KOPT-K1 (cell line): ENCODE measurements around the gene GAS2L2.
A peak's percentile ranks its signal among the peaks of the same experiment; 100 is the strongest.
"Not testable (repeated sequence)": the region's sequence is repeated elsewhere in the genome, so short reads cannot be mapped to it uniquely, and the experiment has no call there.

ENCODE experiments used
- H3K27ac ChIP-seq: fragments of 200-600 bp; sonication (generic); 2 replicates; pipeline ENCODE4 v1.5.1; 2016; ENCODE audit warnings: antibody characterized with exemption, mild to moderate bottlenecking, low read depth, low read length; ENCODE audit not compliant: poor library complexity, severe bottlenecking
- H3K36me3 ChIP-seq: fragments of 200-600 bp; sonication (generic); 2 replicates; pipeline ENCODE4 v1.5.1; 2017; ENCODE audit warnings: antibody characterized with exemption, mild to moderate bottlenecking, low read length, moderate library complexity; ENCODE audit not compliant: insufficient read depth
- H3K9me3 ChIP-seq: fragments of 200-600 bp; sonication (generic); 2 replicates; pipeline ENCODE4 v1.5.1; 2017; ENCODE audit warnings: antibody characterized with exemption, low read length, mild to moderate bottlenecking; ENCODE audit not compliant: insufficient read depth, poor library complexity, severe bottlenecking

Gene GAS2L2

GRCh38 chr17:35763767-35764122, 10.7 kb upstream of the GAS2L2 start:
- peak overlapping the region; percentile 48 for H3K27ac ChIP-seq
- no peaks in the 10 kb centered on the region for H3K9me3 ChIP-seq
- no peaks in the 10 kb centered on the region for H3K36me3 ChIP-seq

- Histone ChIP-seq H3K27ac (no peak overlapping the region), H3K9me3 (no peaks in the 10 kb centered on the region), H3K36me3 (no peaks in the 10 kb centered on the region)
Observed at GRCh38 chr17:35761601-35762000, 8.6 kb upstream of the GAS2L2 start.

- no peaks in the 10 kb centered on the region for H3K36me3 ChIP-seq
- H3K27ac ChIP-seq, result no peak within 1 kb of the TSS
- no peaks in the 10 kb centered on the region for H3K9me3 ChIP-seq
Observed at GRCh38 chr17:35760587-35760986, 7.5 kb upstream of the GAS2L2 start, which contains the start of gene C17orf50. Gene C17orf50 (plus strand): TSS chr17:35760887. CDS start chr17:35760942, 55 bp downstream.

- Histone ChIP-seq H3K9me3 (no peaks in the 10 kb centered on the region), H3K36me3 (no peaks in the 10 kb centered on the region), H3K27ac (no peak overlapping the region)
Observed at GRCh38 chr17:35757243-35757642, 4.2 kb upstream of the GAS2L2 start.

- H3K36me3 ChIP-seq, result no peaks in the 10 kb centered on the region
- H3K27ac ChIP-seq, result no peak overlapping the region
- no peaks in the 10 kb centered on the region for H3K9me3 ChIP-seq
Observed at GRCh38 chr17:35752471-35752870, 568 bp downstream of the GAS2L2 start.

GRCh38 chr17:35751541-35751940, 1.5 kb downstream of the GAS2L2 start:
- H3K27ac ChIP-seq, H3K36me3 ChIP-seq, H3K9me3 ChIP-seq: not testable (repeated sequence)

GRCh38 chr17:35750526-35751395, 2.3 kb downstream of the GAS2L2 start:
- Histone ChIP-seq H3K36me3 (no peaks in the 10 kb centered on the region), H3K27ac (no peak overlapping the region), H3K9me3 (no peaks in the 10 kb centered on the region)

GRCh38 chr17:35749560-35750412, 3.3 kb downstream of the GAS2L2 start:
- Histone ChIP-seq H3K9me3 (no peaks in the 10 kb centered on the region), H3K27ac (no peak overlapping the region), H3K36me3 (no peaks in the 10 kb centered on the region)

GRCh38 chr17:35748979-35749378, 4.1 kb downstream of the GAS2L2 start:
- no peak overlapping the region for H3K27ac ChIP-seq
- H3K36me3 ChIP-seq, result no peaks in the 10 kb centered on the region
- H3K9me3 ChIP-seq, result no peaks in the 10 kb centered on the region

- Histone ChIP-seq H3K27ac (no peak overlapping the region), H3K36me3 (no peaks in the 10 kb centered on the region), H3K9me3 (no peaks in the 10 kb centered on the region)
Observed at GRCh38 chr17:35748341-35748841, 4.6 kb downstream of the GAS2L2 start.

GRCh38 chr17:35747540-35748017, 5.5 kb downstream of the GAS2L2 start:
- Histone ChIP-seq H3K27ac (no peak overlapping the region), H3K9me3 (no peaks in the 10 kb centered on the region), H3K36me3 (no peaks in the 10 kb centered on the region)

- Histone ChIP-seq H3K9me3 (no peaks in the 10 kb centered on the region), H3K27ac (no peak overlapping the region), H3K36me3 (no peaks in the 10 kb centered on the region)
Observed at GRCh38 chr17:35745749-35746320, 7.2 kb downstream of the GAS2L2 start.

- Histone ChIP-seq H3K27ac (no peak overlapping the region), H3K36me3 (no peaks in the 10 kb centered on the region), H3K9me3 (no peaks in the 10 kb centered on the region)
Observed at GRCh38 chr17:35745246-35745645, 7.8 kb downstream of the GAS2L2 start.

- no peaks in the 10 kb centered on the region for H3K9me3 ChIP-seq
- H3K36me3 ChIP-seq, result no peaks in the 10 kb centered on the region
- H3K27ac ChIP-seq, result no peak overlapping the region
Observed at GRCh38 chr17:35744830-35745229, 8.2 kb downstream of the GAS2L2 start.
